ENCODE results near the gene RNF112.
"Not testable (repeated sequence)": the region's sequence is repeated elsewhere in the genome, so short reads cannot be mapped to it uniquely, and the experiment has no call there.

The RNF112 gene

DNA sequence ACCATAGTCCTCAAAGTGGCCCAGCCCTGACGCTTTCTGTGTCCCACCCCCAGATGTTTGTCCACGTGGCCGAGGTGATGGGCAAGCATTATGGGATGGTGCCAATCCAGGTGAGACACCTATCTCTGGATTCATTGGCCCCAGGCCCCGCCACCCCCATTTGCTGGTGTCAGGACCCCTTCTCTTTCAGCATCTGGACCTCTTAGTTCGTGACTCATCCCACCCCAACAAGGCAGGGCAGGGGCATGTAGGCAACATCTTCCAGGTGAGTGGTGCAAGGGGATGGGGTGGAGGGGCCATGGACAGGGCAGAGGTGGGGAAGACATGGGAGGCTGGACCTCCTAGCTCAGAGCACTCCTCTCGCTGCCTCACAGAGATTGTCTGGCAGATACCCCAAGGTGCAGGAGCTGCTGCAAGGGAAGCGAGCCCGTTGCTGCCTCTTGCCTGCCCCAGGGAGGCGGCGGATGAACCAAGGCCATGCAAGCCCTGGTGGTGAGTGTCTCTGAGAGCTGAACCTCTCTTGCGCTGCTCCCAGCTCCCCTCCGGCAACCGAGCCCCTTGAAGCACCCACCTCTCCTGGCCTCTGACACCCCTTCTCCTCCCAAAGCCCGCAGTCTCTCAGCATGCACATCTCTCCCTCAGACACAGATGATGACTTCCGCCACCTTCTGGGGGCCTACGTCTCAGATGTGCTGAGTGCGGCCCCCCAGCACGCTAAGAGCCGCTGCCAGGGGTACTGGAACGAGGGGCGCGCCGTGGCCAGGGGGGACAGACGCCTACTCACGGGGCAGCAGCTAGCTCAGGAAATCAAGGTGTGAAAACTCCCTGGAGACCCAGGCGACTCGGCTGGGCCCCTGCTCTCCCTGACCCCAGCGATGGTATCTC, 3.6 kb downstream of the RNF112 start:
- DNase-seq (ENCODE audit: low spot score), result no peak

DNA sequence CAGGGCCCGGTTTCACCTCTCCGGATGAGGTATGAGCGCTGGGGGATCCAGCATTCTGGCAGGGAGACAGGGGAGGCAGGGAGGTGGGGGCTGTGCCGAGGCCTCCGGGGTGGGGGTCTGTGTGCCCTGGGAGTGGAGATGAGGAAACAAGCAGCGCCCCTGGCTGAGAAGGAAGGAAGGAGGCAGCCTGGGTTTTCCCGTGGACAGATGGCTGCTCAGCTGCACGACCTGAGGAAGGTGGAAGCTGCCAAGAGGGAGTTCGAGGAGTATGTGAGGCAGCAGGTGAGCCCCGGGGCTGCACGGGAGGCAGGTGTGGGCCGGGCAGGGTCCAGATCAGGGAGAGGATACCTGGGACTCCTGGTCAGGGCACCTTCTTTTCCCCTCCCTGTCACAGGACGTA, 4.3 kb downstream of the RNF112 start:
- no peak for DNase-seq (ENCODE audit: low spot score)

DNA sequence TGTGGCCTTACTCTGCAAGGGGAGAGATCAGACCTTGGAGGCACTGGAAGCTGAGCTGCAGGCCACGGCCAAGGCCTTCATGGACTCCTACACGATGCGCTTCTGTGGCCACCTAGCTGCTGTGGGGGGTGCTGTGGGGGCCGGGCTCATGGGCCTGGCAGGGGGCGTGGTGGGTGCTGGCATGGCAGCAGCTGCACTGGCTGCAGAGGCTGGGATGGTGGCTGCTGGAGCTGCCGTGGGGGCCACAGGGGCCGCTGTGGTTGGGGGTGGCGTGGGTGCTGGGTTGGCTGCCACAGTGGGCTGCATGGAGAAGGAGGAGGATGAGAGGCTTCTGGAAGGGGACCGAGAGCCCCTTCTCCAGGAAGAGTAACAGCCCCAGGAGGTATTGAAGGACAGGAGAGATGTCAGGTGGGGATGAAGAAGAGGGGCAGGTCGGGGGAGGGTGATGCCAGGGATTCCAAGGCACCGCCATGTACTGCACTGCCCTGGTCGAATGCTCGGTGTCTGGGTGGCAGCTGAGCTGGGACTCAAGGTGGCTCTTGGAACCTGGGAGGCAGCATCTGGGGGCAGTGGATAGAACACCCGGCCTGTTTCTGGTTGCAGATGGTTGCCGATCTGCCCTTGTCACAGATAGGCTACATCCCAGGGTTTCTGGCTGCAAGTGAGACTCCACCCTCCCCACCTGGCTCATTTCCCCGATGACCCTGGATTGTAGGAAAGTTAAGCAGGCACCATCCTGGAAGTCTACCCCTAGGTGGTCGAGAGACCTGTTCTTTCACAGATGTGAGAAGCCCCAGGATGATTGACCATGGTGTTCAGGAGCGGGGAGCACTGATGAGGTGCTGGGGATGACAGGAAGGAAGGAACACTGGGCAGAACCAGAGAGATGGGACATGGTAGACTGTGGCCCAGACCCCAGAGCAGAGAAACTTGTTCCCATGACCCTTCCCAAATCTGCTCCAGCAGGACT, 5.1 kb downstream of the RNF112 start:
- DNase-seq (ENCODE audit: low spot score), result no peak

DNA sequence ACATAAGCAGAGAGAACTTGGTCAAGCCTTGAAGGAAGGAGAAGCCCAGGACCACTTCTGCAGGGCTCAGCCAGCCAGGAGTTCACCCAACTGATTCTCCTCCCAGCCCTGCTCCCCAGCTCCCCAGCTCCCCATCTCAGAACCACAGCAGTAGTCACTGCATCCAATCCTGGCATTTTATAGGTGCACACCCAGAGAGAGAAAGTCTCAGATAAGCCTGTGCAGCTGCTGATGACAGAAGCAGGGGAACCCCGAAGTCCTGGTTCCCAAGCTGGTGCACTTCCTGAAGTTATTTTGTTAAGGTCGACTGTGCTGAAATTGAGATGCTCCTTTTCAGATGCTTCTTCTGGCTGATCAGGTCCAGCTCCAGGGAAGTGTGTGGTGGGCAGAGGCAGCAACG, 6.6 kb downstream of the RNF112 start:
- no peak for DNase-seq (ENCODE audit: low spot score)

DNA sequence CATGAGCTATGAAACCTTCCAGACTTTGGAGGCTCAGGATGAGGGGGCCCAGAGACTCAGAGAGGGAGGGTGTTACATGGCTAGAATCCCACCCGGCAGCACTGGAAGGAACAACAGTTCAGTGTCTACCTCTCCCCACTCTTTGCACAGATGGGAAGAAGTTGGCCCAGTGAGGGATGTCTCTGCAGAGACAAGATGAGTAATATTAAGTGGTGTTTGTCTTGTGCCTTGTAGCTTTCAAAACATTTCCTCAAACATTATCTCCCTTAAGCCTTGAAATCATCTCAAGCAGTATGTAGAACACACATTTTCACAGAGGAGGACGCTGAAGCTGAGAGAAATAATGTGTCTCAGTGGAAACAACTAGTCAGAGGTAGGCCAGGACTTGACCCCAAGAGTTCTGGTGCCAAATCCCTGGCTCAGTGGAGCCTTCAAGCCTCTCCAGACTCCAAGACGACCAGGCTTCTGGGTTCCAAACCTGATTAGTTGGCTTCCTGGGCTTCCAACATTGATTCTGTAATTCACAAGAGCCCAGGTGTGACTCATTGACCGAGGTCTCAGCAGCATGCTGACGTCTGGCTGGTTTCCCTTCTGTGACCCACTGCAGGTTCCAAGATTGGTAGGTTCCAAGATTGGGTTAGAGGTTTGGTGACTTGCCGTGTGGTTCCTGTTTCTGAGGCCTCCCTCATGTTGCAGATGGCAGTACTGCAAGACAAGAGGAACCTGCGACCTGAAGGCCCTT, 7.4 kb downstream of the RNF112 start:
- DNase-seq (ENCODE audit: low spot score), result no peak

DNA sequence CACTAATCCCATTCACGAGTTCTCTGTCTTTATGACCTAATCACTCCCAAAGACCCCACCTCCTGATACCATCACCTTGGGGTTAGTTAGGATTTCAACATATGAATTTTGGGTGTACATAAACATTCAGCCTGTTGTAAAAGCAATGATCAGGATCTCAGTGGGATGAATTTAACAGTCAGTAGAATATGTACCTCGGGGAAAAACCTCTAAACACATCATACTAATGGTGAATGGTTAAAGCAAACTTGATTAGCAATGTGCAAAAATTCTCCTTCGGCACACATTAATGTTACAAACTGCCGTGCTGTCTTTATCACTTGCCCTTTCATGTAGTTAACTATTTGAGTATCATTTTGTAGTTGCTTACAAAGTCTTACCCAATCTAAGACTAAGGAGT, 10.2 kb downstream of the RNF112 start:
- DNase-seq (ENCODE audit: low spot score), result no peak

DNA sequence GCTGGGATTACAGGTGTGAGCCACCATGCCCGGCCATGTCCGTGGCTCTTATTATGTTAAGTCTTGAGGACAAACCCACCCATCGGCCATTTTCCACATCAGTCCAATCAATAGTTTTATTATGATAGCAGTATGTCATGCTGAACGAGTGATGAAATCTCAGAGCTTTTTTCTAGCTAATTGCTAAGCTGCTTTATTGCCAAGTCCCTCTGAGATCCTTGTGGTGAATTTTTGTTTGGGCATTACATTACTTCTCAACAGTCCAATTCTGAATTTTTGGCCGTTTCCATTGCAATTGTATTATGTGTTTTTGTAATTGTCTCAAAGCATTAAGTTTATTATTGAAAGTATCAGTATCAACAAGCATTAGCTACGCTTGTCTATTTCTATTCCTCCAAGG, 10.9 kb downstream of the RNF112 start:
- DNase-seq (ENCODE audit: low spot score), result no peak

DNA sequence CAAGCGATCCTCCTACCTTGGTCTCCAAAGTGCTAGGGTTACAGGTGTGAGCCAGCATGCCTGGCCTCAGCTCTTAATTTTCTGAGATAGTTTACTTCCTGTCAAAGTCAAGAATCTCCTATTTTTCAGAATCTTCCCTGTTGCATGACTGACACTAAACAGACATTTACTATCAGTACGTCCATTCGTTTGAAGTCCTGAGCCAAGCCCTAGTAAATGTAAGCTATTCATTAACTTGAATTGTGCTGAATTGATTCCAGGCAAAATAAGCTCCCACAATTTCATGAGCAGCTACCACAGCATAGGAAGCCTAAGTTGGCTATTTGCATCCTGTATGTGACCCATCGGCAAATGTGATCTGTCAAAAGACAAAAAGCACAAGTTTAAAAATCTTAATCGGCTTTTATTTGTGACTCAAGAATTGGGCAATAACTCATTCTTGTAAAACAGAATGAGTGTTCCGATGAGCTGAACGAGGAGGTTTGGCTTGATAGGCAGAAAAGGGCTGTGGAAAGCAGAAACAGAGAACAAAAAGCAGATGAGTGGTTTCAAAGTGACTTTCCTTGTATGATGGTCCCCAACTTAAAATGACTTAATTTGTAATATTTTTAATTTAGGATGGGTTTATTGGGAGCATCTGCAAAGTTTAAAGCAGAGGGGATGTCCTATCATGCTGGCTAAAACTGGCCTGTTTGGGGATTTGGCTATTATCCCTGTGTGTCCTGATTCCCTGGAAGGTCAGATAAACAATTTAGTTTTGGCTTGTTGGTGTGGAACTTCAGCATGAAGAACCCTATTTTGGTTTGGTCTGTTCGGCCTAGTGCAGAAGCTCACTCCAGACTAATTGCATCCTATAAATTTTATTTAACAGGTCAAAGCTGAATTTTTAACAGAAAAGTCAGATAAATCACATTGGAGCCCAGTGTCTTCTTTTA, 14.2 kb downstream of the RNF112 start:
- DNase-seq (ENCODE audit: low spot score), result no peak

DNA sequence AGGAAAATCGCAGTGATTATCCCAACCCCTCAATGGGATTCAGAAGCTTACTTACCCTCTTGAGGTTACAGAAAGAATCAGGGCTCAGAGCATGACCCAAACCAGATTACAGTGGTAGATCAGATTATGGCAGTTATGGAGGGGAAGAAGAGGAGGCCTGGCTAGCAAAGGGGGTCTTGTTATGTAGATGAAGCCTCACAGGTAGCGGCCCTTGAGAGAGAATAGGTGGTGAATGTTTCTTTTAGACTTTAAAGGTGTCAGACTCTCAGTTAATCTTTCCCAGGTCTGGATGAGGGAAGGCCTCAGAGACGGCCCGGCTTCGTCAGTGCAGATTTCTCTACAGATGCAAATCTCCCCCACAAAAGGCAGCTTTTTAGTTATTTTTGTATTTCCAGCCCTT, 15.6 kb downstream of the RNF112 start:
- no peak for DNase-seq (ENCODE audit: low spot score)

DNA sequence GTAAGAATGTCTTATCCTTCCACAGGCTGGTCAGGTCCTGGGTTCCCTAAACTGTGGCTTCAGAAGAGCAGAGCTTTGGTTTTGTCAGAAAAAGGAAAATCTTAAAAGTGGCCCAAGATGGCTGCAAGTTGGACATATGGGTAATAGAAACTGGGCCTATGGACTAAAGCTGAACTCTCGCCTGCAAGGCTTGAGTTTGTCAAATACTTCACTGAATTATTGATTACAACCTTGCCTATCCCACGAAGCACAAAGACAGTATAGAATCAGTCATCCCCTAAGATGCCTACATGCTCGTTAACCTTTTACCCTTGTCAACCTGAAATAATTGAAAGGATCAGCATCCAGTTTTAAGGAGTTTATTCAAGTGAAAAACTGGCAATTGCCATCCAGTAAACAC, 20.7 kb downstream of the RNF112 start:
- no peak for DNase-seq (ENCODE audit: low spot score)

DNA sequence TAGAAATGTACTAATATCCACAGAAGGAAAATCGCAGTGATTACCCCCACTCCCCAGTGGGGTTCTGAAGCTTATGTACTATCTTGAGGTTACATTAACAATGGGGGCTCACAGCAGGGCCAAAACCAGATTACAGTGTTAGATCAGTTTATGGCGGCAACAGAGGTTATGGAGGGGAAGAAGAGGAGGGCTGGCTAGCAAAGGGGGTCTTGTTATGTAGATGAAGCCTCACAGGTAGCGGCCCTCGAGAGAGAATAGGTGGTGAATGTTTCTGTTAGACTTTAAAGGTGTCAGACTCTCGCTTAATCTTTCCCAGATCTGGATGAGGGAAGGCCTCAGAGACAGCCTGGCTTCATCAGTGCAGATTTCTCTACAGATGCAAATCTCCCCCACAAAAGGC, 22.2 kb downstream of the RNF112 start:
- DNase-seq (ENCODE audit: low spot score), result no peak

DNA sequence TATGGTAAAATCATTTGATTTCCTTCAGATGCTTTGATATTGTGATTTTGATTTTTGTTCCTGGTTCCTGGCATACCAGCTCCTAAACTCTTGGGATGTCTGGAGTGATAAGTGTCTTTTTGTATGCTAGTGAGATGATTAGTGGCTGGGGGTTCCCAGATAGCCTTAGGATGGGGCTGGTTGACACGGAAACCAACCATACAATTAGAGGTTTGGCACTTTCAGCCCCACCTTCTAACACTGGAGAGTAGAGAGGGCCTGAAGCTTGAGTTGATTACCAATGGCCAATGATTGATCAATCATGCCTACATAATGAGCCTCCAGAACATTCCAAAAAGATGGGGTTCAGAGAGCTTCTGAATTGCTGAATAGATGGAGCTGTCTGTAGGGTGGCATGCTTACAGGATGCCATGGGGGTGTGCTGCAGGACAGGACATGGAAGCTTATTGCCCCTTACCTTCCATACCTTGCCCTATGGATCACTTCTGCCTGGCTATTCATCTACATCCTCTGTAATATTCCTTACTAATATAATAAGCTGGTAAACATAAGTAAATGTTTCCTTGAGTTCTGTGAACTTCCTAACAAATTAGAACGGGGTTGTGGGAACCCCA, 22.8 kb downstream of the RNF112 start:
- no peak for DNase-seq (ENCODE audit: low spot score)

DNA sequence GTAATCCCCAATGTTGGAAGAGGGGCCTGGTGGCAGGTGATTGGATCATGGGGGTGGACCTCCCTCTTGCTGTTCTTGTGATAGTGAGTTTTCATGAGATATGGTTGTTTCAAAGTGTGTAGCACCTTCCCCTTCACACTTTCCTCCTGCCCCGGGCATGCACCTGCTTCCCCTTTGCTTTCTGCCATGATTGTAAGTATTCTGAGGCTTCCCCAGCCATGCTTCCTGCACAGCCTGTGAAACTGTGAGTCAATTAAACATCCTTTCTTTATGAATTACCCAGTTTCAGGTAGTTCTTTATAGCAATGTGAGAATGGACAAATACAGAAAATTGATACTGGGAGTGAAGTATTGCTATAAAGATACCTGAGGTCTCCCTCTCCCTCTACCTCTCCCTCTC, 29.4 kb downstream of the RNF112 start:
- DNase-seq (ENCODE audit: low spot score), result no peak

DNA sequence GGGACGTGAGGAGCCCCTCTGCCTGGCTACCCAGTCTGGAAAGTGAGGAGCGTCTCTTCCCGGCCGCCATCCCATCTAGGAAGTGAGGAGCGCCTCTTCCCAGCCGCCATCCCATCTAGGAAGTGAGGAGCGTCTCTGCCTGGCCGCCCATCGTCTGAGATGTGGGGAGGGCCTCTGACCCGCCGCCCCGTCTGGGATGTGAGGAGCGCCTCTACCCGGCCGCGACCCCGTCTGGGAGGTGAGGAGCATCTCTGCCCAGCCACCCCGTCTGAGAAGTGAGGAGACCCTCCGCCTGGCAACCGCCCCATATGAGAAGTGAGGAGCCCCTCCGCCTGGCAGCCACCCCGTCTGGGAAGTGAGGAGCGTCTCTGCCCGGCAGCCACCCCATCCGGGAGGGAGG, 30.3 kb downstream of the RNF112 start:
- DNase-seq (ENCODE audit: low spot score), result not testable (repeated sequence)

DNA sequence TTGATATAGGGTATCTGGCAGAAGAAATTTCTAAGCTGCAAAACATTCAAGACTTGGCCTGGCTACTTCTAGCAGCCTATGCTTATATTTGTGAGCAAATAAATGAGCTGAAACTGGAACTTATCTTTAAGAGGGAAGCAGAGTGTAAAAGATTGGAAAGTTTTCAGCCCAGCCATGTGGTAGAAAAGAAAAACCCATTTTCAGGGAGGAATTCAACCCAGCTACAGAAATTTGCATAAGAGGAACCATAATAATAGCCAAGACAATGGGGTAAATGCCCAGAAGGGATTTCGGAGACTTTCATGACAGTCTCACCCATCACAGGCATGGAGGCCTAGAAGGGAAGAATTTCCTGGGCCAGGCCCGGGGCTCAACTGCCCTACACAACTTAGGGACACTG, 31.7 kb downstream of the RNF112 start:
- no peak for DNase-seq (ENCODE audit: low spot score)

DNA sequence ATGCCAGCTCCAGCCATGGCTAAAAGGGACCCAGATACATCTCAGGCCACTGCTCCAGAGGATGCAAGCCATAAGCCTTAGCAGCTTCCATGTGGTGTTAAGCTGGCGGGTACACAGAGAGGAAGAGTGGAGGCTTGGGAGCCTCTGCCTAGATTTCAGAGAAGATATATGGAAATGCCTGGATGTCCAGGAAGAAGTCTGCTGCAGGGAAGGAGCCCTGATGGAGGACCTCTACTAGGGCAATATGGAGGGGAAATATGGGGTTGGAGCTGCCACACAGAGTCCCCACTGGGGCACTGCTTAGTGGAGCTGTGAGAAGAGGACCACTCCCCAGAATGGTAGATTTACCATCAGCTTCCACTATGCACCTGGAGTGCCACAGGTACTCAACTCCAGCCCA, 32.1 kb downstream of the RNF112 start:
- DNase-seq (ENCODE audit: low spot score), result no peak

DNA sequence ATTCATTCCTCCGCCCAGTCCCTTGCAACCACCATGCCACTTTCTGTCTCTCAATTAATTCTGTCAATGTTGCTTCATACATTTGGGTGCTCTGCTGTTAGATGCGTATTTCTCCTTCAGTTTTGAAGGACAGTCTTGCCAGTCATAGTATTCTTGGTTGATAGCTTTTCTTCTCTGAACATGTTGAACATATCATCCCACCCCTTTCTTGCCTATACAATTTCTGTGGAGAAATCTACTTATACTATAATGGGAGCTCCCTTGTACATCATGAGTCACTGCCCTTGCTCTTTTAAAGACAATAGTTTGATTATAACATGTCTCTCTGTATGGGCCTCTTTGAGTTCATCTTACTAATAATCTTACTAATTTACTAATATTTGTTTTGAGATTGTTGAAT, 34.1 kb downstream of the RNF112 start:
- no peak for DNase-seq (ENCODE audit: low spot score)

DNA sequence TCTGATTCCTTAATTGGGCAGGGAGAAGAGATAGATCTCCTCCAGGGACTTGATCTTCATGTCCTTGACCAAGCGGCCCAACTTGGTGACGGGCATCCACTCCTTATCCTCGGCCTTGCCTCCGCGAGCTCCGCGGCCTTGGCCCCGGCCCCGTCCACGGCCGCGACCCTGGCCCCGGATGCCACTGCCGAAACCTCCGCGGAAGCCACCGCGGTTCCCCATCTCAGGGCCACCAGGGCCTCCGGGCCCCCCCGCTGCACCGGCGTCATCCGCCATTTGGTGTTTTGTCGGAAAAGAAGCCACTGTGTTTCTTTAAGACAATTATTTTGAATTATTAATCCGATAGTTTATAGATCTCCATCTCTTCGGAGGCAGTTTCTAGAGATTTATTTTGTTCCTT, 35.5 kb downstream of the RNF112 start:
- not testable (repeated sequence) for DNase-seq (ENCODE audit: low spot score)

DNA sequence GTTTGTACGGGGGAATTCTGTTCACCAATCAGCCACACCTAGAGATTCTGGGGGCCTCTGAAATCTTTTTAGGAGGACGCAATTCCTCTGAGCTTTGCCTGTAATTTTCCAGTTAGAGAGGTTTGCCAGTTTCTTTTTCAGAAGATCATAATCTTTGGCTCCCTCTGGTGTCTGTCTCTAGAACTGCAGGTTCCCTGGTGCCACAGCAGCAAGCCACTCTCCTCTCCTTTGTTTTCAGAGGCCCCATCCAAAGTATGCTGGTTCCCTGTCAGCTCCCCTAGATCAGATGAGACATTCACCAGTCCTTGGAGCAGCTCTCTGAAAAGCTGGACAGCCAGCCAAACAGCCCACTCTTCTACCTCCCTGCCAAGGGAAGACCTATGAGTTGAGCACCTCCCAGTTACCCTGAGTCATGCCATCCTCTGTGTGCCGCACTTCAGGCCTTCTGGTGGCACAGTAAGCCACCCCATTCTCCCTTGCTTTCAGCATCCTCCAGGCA, 36.1 kb downstream of the RNF112 start:
- peak; percentile 66 for DNase-seq (ENCODE audit: low spot score)
